Right hindlimb (tissue), 1 donor: ENCODE data around the gene NOX4.

Experiments
- DNase-seq: peaks from one replicate; pipeline ENCODE4 v3.0.0-alpha.2; 2018

NOX4 gene

GRCh38 chr11:89490981-89491690 is at the start of gene NOX4:
Gene NOX4, minus strand, starts transcription at chr11:89491375. Its CDS starts 129 bp downstream, at chr11:89491246.
- peak; percentile 80 for DNase-seq

GRCh38 chr11:89540826-89541225 is 49.7 kb upstream of the NOX4 start:
- DNase-seq, result no peak

GRCh38 chr11:89537936-89538335 is 46.8 kb upstream of the NOX4 start:
- no peak for DNase-seq

GRCh38 chr11:89536926-89537325 is 45.8 kb upstream of the NOX4 start:
- no peak for DNase-seq

DNA sequence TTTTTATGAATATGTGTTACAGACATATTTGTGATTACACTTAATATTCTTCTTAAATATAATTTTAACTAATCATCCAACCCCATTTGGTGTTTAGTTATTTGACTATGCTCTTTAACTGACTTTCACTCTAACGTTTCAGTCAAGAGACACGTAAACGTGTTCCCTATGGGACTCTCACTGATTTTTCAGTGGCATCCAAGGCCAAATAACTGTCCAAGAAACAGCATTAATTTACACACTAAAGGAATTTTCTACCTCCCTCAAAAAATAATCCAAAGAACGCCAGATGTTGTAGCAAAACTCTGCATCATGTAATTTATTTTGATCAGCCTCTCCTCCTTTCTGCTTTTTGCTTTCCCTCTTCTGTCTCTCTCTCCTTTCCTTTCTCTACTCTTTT is 44.0 kb upstream of the NOX4 start:
- no peak for DNase-seq

DNA sequence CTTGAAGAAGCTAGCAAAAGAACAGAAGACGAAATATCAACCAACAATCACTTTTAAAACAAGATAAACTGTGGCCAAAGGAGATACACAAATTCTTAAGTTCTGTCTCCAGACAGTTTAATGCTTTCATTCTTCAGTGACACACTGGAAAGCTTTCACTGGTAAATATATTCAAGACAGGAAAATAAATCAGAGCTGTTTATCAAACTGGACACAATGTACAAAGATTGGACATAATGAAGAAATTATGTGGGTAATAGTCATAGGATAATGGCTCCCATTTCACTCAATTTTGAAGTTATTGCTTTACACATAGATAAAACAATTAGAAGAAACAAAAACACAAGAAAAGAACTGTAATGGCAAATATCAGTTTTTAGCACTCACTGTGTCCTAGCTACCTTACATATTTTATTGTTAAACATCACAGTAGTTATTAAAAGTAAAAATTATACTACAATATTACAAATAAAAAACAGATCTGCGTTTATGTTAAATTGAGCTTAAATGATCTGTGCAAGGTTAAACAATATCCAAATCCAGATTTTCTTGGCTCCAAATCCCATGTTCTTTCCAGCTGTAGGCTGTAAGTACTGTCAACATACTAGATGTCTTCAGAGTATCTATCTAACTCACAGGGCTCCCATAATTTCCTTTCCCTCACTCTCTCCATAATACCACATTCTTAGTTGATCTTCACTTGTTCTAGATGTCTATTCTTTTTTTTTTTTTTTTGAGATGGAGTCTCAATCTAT is 38.6 kb upstream of the NOX4 start:
- no peak for DNase-seq

GRCh38 chr11:89521792-89522191 is 30.6 kb upstream of the NOX4 start:
- DNase-seq, result no peak

GRCh38 chr11:89521294-89521693 is 30.1 kb upstream of the NOX4 start:
- no peak for DNase-seq

- DNase-seq, result no peak
Measured at GRCh38 chr11:89516496-89516895, 25.3 kb upstream of the NOX4 start.

GRCh38 chr11:89508544-89508943 is 17.4 kb upstream of the NOX4 start:
- no peak for DNase-seq

DNA sequence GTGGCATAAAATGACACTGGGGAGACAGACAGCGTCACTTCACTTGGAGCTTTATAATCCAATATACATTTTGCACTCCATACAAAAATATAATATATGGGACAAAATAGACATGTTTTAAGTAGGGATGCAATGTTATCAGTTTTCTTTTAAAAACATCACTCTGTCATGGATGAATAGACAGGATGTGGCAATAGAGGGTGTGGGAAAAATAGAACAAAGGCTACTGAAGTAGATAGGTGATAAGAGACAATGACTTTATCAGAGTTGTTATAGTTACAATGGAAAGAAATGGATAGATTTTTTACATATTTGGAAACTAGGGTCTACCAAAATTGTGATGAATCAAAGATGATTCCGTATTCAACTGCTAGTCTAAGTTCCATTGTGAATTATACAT is 13.1 kb upstream of the NOX4 start:
- DNase-seq, result no peak

DNA sequence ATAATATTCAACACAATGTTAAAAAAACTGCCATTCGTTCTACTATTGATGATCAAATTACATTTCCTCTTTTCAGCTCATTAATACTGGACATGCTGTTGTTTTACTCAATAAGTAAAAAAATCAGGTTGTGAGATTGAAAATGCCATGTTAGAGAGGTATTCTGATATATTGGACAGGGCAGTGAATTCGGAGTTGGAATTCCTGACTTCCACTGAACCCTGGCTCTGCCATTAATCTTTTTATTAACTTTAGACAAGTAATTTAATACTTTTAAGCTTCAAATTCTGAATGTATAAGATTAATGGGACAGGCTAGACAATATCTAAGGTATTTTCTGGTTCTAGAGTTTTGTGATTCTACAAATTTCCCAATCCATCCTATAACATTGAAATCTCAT is 12.2 kb upstream of the NOX4 start:
- no peak for DNase-seq

DNA sequence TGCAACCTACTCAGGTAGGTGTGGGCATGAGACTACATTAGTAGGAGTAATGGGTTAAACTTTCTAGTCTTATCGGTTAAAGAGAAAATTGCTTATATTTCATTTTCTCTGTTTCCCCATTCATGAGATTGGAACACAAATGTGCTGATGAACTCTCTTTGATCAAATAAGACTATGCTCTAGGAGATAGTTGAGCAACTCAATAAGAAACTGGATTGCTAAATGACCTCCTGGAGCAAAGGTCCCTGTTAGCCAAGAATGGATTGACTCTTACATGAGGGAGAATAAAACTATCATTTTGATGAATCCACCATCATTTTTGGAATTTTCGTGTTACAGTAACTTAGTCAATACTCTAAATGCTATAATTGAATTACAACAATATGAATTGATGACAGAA is 11.1 kb upstream of the NOX4 start:
- DNase-seq, result no peak

- no peak for DNase-seq
Measured at GRCh38 chr11:89500336-89500735, 9.2 kb upstream of the NOX4 start.

DNA sequence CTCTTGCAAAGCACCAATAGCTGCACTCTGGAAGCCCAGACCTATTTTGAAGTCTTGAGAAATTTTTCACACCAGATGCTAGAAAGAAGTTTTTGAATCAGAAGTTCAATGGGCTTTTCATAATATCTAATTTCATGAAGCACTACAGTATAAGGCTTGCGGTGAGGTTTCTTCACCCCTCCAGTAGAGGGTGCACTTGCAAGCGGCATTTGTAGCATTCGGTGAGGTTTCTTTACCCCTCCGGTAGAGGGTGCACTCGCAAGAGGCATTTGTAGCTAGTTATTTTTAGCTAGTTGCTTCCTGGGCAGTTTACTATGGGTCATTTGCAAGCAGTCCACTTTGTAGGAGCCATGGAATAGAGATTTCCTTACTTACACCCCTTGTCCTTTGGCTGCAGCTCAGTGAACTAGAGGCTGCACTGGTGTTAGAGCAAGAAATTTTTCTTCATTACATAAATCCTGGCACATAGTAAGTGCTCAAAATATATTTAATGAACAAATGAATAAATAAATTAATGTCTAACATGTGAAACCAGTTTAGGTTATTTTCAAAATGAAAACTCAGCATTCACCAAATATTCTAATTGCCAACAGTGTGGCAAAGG is 7.8 kb upstream of the NOX4 start:
- no peak for DNase-seq

GRCh38 chr11:89495951-89496350 is 4.8 kb upstream of the NOX4 start:
- no peak for DNase-seq

- DNase-seq, result no peak
Measured at GRCh38 chr11:89493431-89493830, 2.3 kb upstream of the NOX4 start.

GRCh38 chr11:89490602-89490980 is 584 bp downstream of the NOX4 start:
- DNase-seq, result no peak

- DNase-seq, result no peak
Measured at GRCh38 chr11:89489930-89490329, 1.2 kb downstream of the NOX4 start.

- DNase-seq, result no peak
Measured at GRCh38 chr11:89487016-89487415, 4.2 kb downstream of the NOX4 start.

DNA sequence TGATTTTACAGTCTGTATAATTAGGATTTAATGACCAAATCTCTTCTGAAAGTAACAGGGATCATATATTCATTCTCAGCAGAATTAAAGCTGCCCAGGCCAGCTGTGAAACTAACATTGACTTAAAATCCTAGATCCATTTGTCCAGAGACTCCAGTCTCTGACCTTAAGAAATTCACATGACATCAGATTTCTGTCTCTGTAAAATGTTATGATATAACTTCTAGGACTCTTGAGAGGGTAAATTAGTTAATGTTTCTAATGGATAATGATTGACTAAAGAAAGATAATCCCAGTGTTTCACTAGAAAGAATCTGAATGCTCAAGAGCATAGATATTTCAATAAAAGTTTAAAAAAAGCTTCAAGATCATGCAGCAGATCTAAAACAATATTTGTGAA is 6.3 kb downstream of the NOX4 start:
- no peak for DNase-seq

- DNase-seq, result no peak
Measured at GRCh38 chr11:89477175-89477574, 14.0 kb downstream of the NOX4 start.

GRCh38 chr11:89463266-89463780 is 27.9 kb downstream of the NOX4 start:
- no peak for DNase-seq

GRCh38 chr11:89458716-89459115 is 32.5 kb downstream of the NOX4 start:
- DNase-seq, result no peak
